HEK293T (cell line): ENCODE results near the gene EPHA4.

Experiments used
- BHLHE40 ChIP-seq: fragments of 450-650 bp; IDR thresholded peaks from 2 replicates; pipeline ENCODE4 v1.6.1; 2016; ENCODE audit warnings: mild to moderate bottlenecking, moderate library complexity, borderline replicate concordance
- ELF4 ChIP-seq: fragments of 450-650 bp; IDR thresholded peaks from 2 replicates; pipeline ENCODE4 v1.6.1; 2017; ENCODE audit warnings: antibody characterized with exemption
- L3MBTL2 ChIP-seq: fragments of 450-650 bp; conservative IDR thresholded peaks from 2 replicates; pipeline ENCODE4 v1.6.1; 2016; ENCODE audit warnings: mild to moderate bottlenecking
- LEF1 ChIP-seq: fragments of 450-650 bp; IDR thresholded peaks from 2 replicates; pipeline ENCODE4 v1.6.1; 2017; ENCODE audit warnings: mild to moderate bottlenecking, borderline replicate concordance
- PKNOX1 ChIP-seq: fragments of 450-650 bp; IDR thresholded peaks from 2 replicates; pipeline ENCODE4 v1.6.1; 2016
- SP1 ChIP-seq: fragments of 450-650 bp; IDR thresholded peaks from 2 replicates; pipeline ENCODE4 v1.6.1; 2017
- TARDBP ChIP-seq: fragments of 450-650 bp; IDR thresholded peaks from 2 replicates; pipeline ENCODE4 v1.6.1; 2016

GRCh38 chr2:221488136-221488807 lies 83.8 kb downstream of the EPHA4 start:
- TF ChIP-seq BHLHE40 = no peak
- TF ChIP-seq TARDBP = no peak
- TF ChIP-seq PKNOX1 = no peak
- TF ChIP-seq L3MBTL2 = no peak
- TF ChIP-seq LEF1 = no peak
- no peak for TF ChIP-seq SP1
- TF ChIP-seq ELF4 = no peak
